ENCODE measurements around the gene METTL3.

DNA sequence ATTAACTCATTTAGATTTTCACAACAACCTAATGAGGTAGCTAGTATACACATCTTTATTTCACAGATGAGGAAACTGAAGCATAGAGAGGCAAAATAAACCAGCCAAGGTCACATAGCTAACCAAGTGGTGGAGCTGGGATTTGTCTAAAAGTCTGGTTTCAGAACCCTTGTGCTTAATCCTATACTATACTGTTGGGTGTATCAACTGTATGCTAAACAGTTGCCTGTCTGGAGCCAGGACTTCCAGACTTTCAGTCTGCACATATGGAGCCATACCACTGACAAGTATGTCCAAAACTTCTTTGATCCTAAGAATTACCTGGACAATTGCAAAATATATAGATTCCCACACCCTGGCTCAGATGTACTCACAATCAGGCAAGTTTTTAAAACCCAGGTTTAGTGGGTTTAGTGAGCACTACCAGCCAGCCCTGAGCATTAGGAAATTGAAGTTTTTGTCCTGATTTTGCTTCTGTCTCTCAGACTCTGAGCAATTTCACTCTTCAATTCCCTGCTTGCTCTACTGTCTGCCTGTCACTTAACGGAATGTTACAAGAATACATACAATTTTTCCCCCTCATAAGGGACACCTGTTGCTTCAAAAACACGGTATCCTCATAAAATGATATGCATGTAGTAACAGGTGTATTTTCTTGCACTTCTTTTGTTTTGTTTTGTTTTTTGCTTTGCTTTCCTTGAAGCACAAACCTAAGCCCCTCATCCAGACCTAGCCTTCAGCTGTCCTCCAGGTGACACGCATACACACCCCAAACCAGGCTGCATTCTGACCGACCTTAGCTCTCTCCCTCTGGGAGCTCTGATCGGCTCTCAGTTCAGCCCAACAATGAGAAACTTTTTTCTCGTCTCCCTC, 24.6 kb upstream of the METTL3 start:
- TF ChIP-seq, protein P1, sequence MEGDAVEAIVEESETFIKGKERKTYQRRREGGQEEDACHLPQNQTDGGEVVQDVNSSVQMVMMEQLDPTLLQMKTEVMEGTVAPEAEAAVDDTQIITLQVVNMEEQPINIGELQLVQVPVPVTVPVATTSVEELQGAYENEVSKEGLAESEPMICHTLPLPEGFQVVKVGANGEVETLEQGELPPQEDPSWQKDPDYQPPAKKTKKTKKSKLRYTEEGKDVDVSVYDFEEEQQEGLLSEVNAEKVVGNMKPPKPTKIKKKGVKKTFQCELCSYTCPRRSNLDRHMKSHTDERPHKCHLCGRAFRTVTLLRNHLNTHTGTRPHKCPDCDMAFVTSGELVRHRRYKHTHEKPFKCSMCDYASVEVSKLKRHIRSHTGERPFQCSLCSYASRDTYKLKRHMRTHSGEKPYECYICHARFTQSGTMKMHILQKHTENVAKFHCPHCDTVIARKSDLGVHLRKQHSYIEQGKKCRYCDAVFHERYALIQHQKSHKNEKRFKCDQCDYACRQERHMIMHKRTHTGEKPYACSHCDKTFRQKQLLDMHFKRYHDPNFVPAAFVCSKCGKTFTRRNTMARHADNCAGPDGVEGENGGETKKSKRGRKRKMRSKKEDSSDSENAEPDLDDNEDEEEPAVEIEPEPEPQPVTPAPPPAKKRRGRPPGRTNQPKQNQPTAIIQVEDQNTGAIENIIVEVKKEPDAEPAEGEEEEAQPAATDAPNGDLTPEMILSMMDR (IDR thresholded peaks at IDR 0.05): no peak
- no peak for TF ChIP-seq ZFX (IDR thresholded peaks at IDR 0.05; ENCODE audit: borderline replicate concordance)

Data from 22Rv1 (cell line).